GM23248 (cell line): ENCODE data around the gene EFL1. TPM values are rescaled to one million over a fixed set of nuclear protein-coding genes. Genes with fewer than 3 reads are reported as not detected.

ENCODE experiments used
- DNase-seq: peaks from one replicate; pipeline ENCODE4 v3.0.0-alpha.2; 2015
- H2AFZ ChIP-seq: fragments of 200-600 bp; sonication (generic); 2 replicates; pipeline ENCODE4 v1.6.1; 2016; ENCODE audit warnings: antibody characterized with exemption
- H3F3A ChIP-seq: fragments of 200-600 bp; sonication (generic); 2 replicates; pipeline ENCODE4 v1.6.1; 2016; ENCODE audit warnings: mild to moderate bottlenecking, antibody characterized with exemption, mixed run types; ENCODE audit not compliant: insufficient read depth
- H3K27ac ChIP-seq: fragments of 200-600 bp; sonication (generic); 2 replicates; pipeline ENCODE4 v1.5.1; 2016; ENCODE audit warnings: mild to moderate bottlenecking
- H3K27me3 ChIP-seq: fragments of 200-600 bp; sonication (generic); replicated peaks from 2 replicates; pipeline ENCODE4 v1.6.1; 2016; ENCODE audit warnings: mild to moderate bottlenecking; ENCODE audit not compliant: insufficient read depth
- H3K36me3 ChIP-seq: fragments of 200-600 bp; sonication (generic); 2 replicates; pipeline ENCODE4 v1.6.1; 2016; ENCODE audit warnings: low read depth, mild to moderate bottlenecking
- H3K4me1 ChIP-seq: fragments of 200-600 bp; sonication (generic); 2 replicates; pipeline ENCODE4 v1.6.1; 2016; ENCODE audit warnings: mild to moderate bottlenecking; ENCODE audit not compliant: insufficient read depth
- H3K4me2 ChIP-seq: fragments of 200-600 bp; sonication (generic); one replicate; pipeline ENCODE4 v1.6.1; 2016; ENCODE audit warnings: mild to moderate bottlenecking; ENCODE audit not compliant: unreplicated experiment
- H3K4me3 ChIP-seq: fragments of 200-600 bp; sonication (generic); 2 replicates; pipeline ENCODE4 v1.5.1; 2016; ENCODE audit warnings: mild to moderate bottlenecking
- H3K79me2 ChIP-seq: fragments of 200-600 bp; sonication (generic); 2 replicates; pipeline ENCODE4 v1.6.1; 2016; ENCODE audit warnings: mild to moderate bottlenecking; ENCODE audit not compliant: insufficient read depth
- H3K9ac ChIP-seq: fragments of 200-600 bp; sonication (generic); 2 replicates; pipeline ENCODE4 v1.6.1; 2016; ENCODE audit warnings: mild to moderate bottlenecking
- H3K9me2 ChIP-seq: fragments of 200-600 bp; sonication (generic); 2 replicates; pipeline ENCODE4 v1.6.1; 2016; ENCODE audit warnings: mixed run types, mild to moderate bottlenecking, moderate library complexity; ENCODE audit not compliant: insufficient read depth
- H3K9me3 ChIP-seq: fragments of 200-600 bp; sonication (generic); one replicate; pipeline ENCODE4 v1.6.1; 2017; ENCODE audit warnings: low read depth
- H4K20me1 ChIP-seq: fragments of 200-600 bp; sonication (generic); 2 replicates; pipeline ENCODE4 v1.6.0; 2016; ENCODE audit not compliant: insufficient read depth
- EZH2 ChIP-seq: fragments of 200-600 bp; sonication (generic); IDR thresholded peaks from 2 replicates; pipeline ENCODE4 v1.6.1; 2018; ENCODE audit warnings: antibody characterized with exemption, mild to moderate bottlenecking; ENCODE audit not compliant: insufficient read depth, poor library complexity, severe bottlenecking
- EZH2phosphoT487 ChIP-seq: fragments of 200-600 bp; sonication (generic); IDR thresholded peaks from 2 replicates; pipeline ENCODE4 v1.6.1; 2018; ENCODE audit warnings: antibody characterized with exemption, moderate library complexity, mild to moderate bottlenecking, low read depth; ENCODE audit not compliant: insufficient read depth
- WGBS, 2 experiments: methylation state at CpG; one replicate each; pipeline ENCODE4 v1.1.6; 2015 to 2017; ENCODE audit warnings: low lambda C conversion rate in 2 of 2, low coverage in 1 of 2; ENCODE audit errors: missing lambda C conversion rate in 2 of 2; 5-methylcytosine and 5-hydroxymethylcytosine counted together
- in situ Hi-C: fragments of 300-500 bp; cut with MboI; formaldehyde crosslinking; loops from 2 replicates; pipeline ENCODE4 v1.15.0; 2020
- polyA plus RNA-seq: library from polyadenylated mRNA; unstranded; fragments of >200 nt; fragmentation: Nextera tagmentation; extraction: Ambion mirVana; gene quantifications from 2 replicates; pipeline ENCODE4 v1.2.1, GENCODE V29; 2016
- total RNA-seq: library from RNA; depleted of rRNA; stranded (reverse); fragments of >200 nt; shearing (Covaris generic); gene quantifications from 2 replicates; pipeline ENCODE4 v1.2.3, GENCODE V29; 2014

EFL1 gene
- total and polyA plus RNA-seq, 2 experiments from 2014 or later: 21.8 to 28.4 TPM

DNA sequence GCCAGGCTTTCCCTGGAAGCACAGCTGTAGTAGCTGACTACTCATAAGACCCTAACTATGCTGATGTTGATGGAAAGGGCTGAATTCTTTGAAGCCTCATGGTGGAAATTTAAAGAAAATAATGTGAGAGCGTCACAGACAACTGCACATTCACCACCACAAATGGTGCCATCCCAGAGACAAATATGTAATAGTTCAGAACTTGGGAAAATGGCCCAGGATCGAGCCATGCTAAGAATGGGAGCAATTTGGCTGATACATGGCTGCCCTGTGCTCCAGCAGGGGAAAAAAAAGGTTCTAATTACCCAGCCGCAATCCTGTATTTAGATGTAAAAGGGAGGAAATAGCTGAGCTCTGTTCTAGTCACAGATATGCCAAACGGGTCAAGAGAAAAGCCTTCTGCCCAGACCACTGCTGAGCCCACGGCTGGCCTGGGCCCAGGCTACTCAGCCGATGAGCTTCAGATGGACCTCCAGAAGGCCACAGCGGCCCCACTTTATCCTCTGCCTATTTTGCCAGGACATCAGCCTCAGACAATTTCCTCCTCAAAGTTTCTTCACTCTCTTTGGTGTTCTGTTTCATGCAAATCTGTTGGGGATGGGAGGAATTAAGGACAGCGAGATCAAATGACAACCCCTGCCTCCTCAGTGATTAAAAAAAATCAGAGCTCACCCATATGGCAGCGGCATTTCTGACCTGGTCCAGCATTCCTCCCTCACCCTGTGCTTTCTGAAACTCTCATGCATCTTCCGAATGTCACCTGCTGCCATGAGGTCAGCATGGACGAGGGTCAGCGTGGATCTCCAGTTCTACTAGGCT, 162.2 kb downstream of the EFL1 start:
- 30 to 31% methylated on average over 12 of the region's 12 CpGs for WGBS, 2 experiments
- Histone ChIP-seq H3K9ac (no peak overlapping the region), H4K20me1 (no peaks in the 10 kb centered on the region), H3K9me2 (no peaks in the 10 kb centered on the region), H3F3A (0 out of 2 replicates have a peak, but pooled peaks cover 5% of the 10 kb centered on the region), H3K4me2 (peak overlapping the region; percentile 13), H3K27ac (no peak overlapping the region), H3K27me3 (no peaks in the 10 kb centered on the region), H3K4me3 (no peak overlapping the region), H3K9me3 (no peaks in the 10 kb centered on the region), H3K79me2 (no peaks in the 10 kb centered on the region), H2AFZ (peak overlapping the region; percentile 74), H3K36me3 (no peaks in the 10 kb centered on the region), H3K4me1 (peaks cover 14% of the 10 kb centered on the region)
- no peak for TF ChIP-seq EZH2phosphoT487
- no peak for TF ChIP-seq EZH2
- in situ Hi-C loops: no loop called here
- peak; percentile 31 for DNase-seq

GRCh38 chr15:82098674-82099073, 163.9 kb downstream of the EFL1 start:
- Histone ChIP-seq H3K27ac (no peak overlapping the region), H3K9ac (no peak overlapping the region), H4K20me1 (no peaks in the 10 kb centered on the region), H3F3A (0 out of 2 replicates have a peak, but pooled peaks cover 5% of the 10 kb centered on the region), H3K4me1 (peaks cover 11% of the 10 kb centered on the region; the same call in 1 of the 2 replicates), H3K4me3 (no peak overlapping the region), H2AFZ (no peak overlapping the region), H3K27me3 (no peaks in the 10 kb centered on the region), H3K9me2 (no peaks in the 10 kb centered on the region), H3K9me3 (no peaks in the 10 kb centered on the region), H3K79me2 (no peaks in the 10 kb centered on the region), H3K36me3 (no peaks in the 10 kb centered on the region), H3K4me2 (no peak overlapping the region)
- no peak for TF ChIP-seq EZH2phosphoT487
- no peak for TF ChIP-seq EZH2
- DNase-seq: no peak
- 87 to 89% methylated on average over 15 of the region's 15 CpGs for WGBS, 2 experiments
- in situ Hi-C loops: no loop called here

DNA sequence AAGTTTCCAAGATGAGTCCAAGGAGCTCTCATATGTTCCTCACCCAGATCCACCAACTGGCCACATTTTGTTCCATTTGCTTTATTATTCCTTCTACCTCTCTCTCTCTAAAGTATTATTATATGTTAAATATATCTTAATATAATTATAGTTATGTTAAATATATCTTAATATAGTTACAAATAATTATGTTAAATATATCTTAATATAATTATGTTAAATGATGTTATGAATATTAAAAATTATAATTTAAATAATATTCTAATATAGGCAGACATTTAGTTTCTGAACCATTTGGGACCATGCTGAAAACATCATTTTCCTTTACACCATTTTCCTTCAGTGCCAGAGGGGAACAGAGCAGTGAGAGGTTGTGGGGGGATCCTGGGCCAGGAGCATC, 166.7 kb downstream of the EFL1 start:
- DNase-seq: no peak
- Histone ChIP-seq H4K20me1 (no peaks in the 10 kb centered on the region), H3K9ac (no peak overlapping the region), H3K36me3 (no peaks in the 10 kb centered on the region), H3K79me2 (no peaks in the 10 kb centered on the region), H3K4me3 (no peak overlapping the region), H3K4me1 (peaks cover 11% of the 10 kb centered on the region; the same call in 1 of the 2 replicates), H3F3A (0 out of 2 replicates have a peak, but pooled peaks cover 5% of the 10 kb centered on the region), H3K27ac (no peak overlapping the region), H3K9me2 (no peaks in the 10 kb centered on the region), H3K4me2 (no peak overlapping the region), H2AFZ (no peak overlapping the region), H3K27me3 (no peaks in the 10 kb centered on the region), H3K9me3 (no peaks in the 10 kb centered on the region)
- in situ Hi-C loops: no loop called here
- TF ChIP-seq EZH2 (no peak), EZH2phosphoT487 (no peak)

GRCh38 chr15:82093774-82094211, 168.7 kb downstream of the EFL1 start:
- Histone ChIP-seq H3K9me2 (no peaks in the 10 kb centered on the region), H3K27ac (peak overlapping the region; percentile 35), H3K79me2 (no peaks in the 10 kb centered on the region), H3K9me3 (no peaks in the 10 kb centered on the region), H3K4me3 (peak overlapping the region; percentile 10; the same call in 1 of the 2 replicates), H3F3A (no peaks in the 10 kb centered on the region), H3K4me1 (no peaks in the 10 kb centered on the region), H4K20me1 (no peaks in the 10 kb centered on the region), H3K36me3 (no peaks in the 10 kb centered on the region), H3K4me2 (no peak overlapping the region), H3K27me3 (no peaks in the 10 kb centered on the region; the same call in 1 of the 2 replicates), H3K9ac (no peak overlapping the region), H2AFZ (peak overlapping the region; percentile 43; the same call in 1 of the 2 replicates)
- TF ChIP-seq EZH2 (no peak), EZH2phosphoT487 (no peak)
- in situ Hi-C loops: no loop called here
- peak; percentile 89 for DNase-seq
- WGBS, 2 experiments: 49 to 50% methylated on average over 13 of the region's 13 CpGs
